SU-DHL-6 (cell line): Measurements from ENCODE around the gene WFDC10B.
"Not testable (repeated sequence)": the region's sequence is repeated elsewhere in the genome, so short reads cannot be mapped to it uniquely, and the experiment has no call there.

ENCODE experiments used
- H2AFZ ChIP-seq: fragments of 200-600 bp; sonication (generic); 2 replicates; pipeline ENCODE4 v1.6.1; 2014; ENCODE audit warnings: low read depth, mild to moderate bottlenecking, moderate library complexity, mixed read lengths, antibody characterized with exemption, low read length; ENCODE audit not compliant: severe bottlenecking
- H3F3A ChIP-seq: fragments of 200-600 bp; shearing (Covaris generic); 2 replicates; pipeline ENCODE4 v1.6.0; 2016; ENCODE audit warnings: antibody characterized with exemption, mild to moderate bottlenecking; ENCODE audit not compliant: insufficient read depth
- H3K27ac ChIP-seq: fragments of 200-600 bp; sonication (generic); 2 replicates; pipeline ENCODE4 v1.5.1; 2016; ENCODE audit warnings: low read depth, mild to moderate bottlenecking, low read length, moderate library complexity, mixed read lengths
- H3K27me3 ChIP-seq: fragments of 200-600 bp; sonication (generic), shearing (Covaris generic); 2 replicates; pipeline ENCODE4 v1.6.0; 2014; ENCODE audit warnings: mild to moderate bottlenecking, low read length
- H3K36me3 ChIP-seq: fragments of 200-600 bp; sonication (generic); 2 replicates; pipeline ENCODE4 v1.6.1; 2014; ENCODE audit warnings: mild to moderate bottlenecking, low read length, mixed read lengths
- H3K4me2 ChIP-seq: fragments of 300-600, 200-600 bp; shearing (Covaris generic), sonication (generic); 2 replicates; pipeline ENCODE4 v1.6.0; 2014; ENCODE audit warnings: low read length, low read depth, mild to moderate bottlenecking; ENCODE audit not compliant: poor library complexity, severe bottlenecking
- H3K4me3 ChIP-seq: fragments of 200-600 bp; sonication (generic); 2 replicates; pipeline ENCODE4 v1.5.1; 2014; ENCODE audit warnings: antibody characterized with exemption, low read length, mild to moderate bottlenecking, mixed read lengths; ENCODE audit not compliant: insufficient read depth, poor library complexity, severe bottlenecking
- H3K79me2 ChIP-seq: fragments of 200-600 bp; sonication (generic); 2 replicates; pipeline ENCODE4 v1.6.1; 2014; ENCODE audit warnings: mild to moderate bottlenecking, low read length, moderate library complexity; ENCODE audit not compliant: insufficient read depth
- H3K9ac ChIP-seq: fragments of 200-600 bp; sonication (generic); 2 replicates; pipeline ENCODE4 v1.7.0; 2014; ENCODE audit warnings: mild to moderate bottlenecking, low read length
- H3K9me2 ChIP-seq: fragments of 200-600 bp; sonication (generic); replicated peaks from 2 replicates; pipeline ENCODE4 v1.6.1; 2014; ENCODE audit warnings: low read length; ENCODE audit not compliant: insufficient read depth
- H3K9me3 ChIP-seq: fragments of 200-600 bp; sonication (generic); 2 replicates; pipeline ENCODE4 v1.6.1; 2014; ENCODE audit warnings: low read length, mixed read lengths; ENCODE audit not compliant: insufficient read depth
- H4K20me1 ChIP-seq: fragments of 200-600 bp; sonication (generic); 2 replicates; pipeline ENCODE4 v1.6.1; 2014; ENCODE audit warnings: low read depth, mild to moderate bottlenecking, antibody characterized with exemption, low read length, moderate library complexity, mixed read lengths
- EZH2phosphoT487 ChIP-seq: fragments of 200-600 bp; sonication (generic), shearing (Covaris generic); conservative IDR thresholded peaks from 2 replicates; pipeline ENCODE4 v1.6.1; 2018; ENCODE audit warnings: mild to moderate bottlenecking, antibody characterized with exemption, low read length, moderate library complexity, mixed read lengths
- TF ChIP-seq, protein P1 (sequence below): fragments of 200-600 bp; sonication (generic); IDR thresholded peaks from one replicate; pipeline ENCODE4 v1.5.1; 2017; ENCODE audit warnings: antibody characterized with exemption, mild to moderate bottlenecking, low read length, moderate library complexity; ENCODE audit not compliant: insufficient read depth, poor library complexity, severe bottlenecking

The WFDC10B gene

DNA sequence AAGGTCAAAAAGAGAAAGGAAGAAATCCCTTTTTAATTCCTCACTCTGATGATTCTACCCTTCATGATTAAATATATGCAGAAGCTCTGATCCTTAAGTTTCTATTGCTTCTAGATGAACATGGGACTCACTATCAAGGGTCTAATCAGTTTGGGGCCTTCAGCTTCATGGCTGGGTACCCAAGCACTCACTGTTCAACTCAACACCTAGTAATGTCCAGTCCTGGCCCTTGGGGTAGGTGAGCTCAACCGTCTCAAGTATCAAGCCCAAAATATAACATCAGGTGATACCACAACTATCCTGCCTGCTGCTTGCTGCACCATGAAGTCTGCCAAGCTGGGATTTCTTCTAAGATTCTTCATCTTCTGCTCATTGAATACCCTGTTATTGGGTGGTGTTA is 17.2 kb upstream of the WFDC10B start, which contains the start of gene SPINT4:
TSS of gene SPINT4 (plus strand) at position 301 of the 400 bp plus-strand sequence. CDS start at position 322, 21 bp downstream.
- Histone ChIP-seq H3K4me2 (no peak within 1 kb of the TSS), H3F3A (no peaks in the 10 kb centered on the region), H4K20me1 (no peaks in the 10 kb centered on the region; the same call in 1 of the 2 replicates), H3K4me3 (no peak within 1 kb of the TSS), H3K79me2 (no peaks in the 10 kb centered on the region), H3K9ac (no peak within 1 kb of the TSS), H3K27ac (no peak within 1 kb of the TSS), H3K9me3 (no peaks in the 10 kb centered on the region), H2AFZ (no peak within 1 kb of the TSS), H3K36me3 (no peaks in the 10 kb centered on the region), H3K27me3 (no peaks in the 10 kb centered on the region), H3K9me2 (no peaks in the 10 kb centered on the region)
- TF ChIP-seq, protein P1, sequence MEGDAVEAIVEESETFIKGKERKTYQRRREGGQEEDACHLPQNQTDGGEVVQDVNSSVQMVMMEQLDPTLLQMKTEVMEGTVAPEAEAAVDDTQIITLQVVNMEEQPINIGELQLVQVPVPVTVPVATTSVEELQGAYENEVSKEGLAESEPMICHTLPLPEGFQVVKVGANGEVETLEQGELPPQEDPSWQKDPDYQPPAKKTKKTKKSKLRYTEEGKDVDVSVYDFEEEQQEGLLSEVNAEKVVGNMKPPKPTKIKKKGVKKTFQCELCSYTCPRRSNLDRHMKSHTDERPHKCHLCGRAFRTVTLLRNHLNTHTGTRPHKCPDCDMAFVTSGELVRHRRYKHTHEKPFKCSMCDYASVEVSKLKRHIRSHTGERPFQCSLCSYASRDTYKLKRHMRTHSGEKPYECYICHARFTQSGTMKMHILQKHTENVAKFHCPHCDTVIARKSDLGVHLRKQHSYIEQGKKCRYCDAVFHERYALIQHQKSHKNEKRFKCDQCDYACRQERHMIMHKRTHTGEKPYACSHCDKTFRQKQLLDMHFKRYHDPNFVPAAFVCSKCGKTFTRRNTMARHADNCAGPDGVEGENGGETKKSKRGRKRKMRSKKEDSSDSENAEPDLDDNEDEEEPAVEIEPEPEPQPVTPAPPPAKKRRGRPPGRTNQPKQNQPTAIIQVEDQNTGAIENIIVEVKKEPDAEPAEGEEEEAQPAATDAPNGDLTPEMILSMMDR, result no peak
- no peak for TF ChIP-seq EZH2phosphoT487

DNA sequence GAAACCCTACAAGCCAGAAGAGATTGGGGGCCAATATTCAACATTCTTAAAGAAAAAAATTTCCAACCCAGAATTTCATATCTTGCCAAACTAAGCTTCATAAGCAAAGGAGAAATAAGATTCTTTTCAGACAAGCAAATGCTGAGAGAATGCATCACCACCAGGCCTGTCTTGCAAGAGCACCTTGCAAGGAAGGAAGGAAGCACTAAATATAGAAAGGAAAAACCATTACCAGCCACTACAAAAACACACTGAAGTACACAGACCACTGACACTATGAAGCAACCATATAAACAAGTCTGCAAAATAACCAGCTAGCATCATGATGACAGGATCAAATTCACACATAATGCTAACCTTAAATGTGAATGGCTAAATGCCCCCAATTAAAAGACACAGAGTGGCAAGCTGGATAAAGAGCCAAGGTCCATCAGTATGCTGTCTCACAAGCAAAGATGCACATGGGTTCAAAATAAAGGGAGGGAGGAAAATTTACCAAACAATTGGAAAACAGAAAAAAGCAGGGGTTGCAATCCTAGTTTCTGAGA is 11.4 kb upstream of the WFDC10B start:
- H3K9me2 ChIP-seq, H3K4me2 ChIP-seq, H3K27ac ChIP-seq, H3K36me3 ChIP-seq, H3F3A ChIP-seq, H4K20me1 ChIP-seq, H2AFZ ChIP-seq, H3K4me3 ChIP-seq, H3K27me3 ChIP-seq, H3K9me3 ChIP-seq, H3K9ac ChIP-seq, H3K79me2 ChIP-seq: not testable (repeated sequence)

DNA sequence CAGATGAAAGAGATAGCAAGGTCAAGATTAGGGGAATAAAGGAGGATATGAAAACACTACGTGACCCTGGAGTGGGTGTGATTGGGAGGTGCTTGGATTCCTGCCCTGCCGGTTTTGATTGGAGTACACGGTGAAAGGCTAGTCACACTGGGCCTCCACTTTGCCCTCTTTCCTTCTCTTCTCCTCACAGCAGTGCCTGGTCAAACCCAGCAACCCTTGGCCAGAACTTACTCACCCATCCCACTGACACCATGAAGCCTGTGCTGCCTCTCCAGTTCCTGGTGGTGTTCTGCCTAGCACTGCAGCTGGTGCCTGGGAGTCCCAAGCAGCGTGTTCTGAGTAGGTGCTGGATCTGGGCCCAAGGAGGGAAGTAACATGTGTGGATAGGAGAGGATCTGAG is 2.9 kb downstream of the WFDC10B start, which contains the start of gene WFDC13:
TSS of gene WFDC13 (plus strand) at position 166 of the 400 bp plus-strand sequence. CDS start at position 252, 86 bp downstream.
- Histone ChIP-seq H3K36me3 (no peaks in the 10 kb centered on the region), H3F3A (no peaks in the 10 kb centered on the region), H3K79me2 (no peaks in the 10 kb centered on the region), H2AFZ (no peak within 1 kb of the TSS), H3K9ac (no peak within 1 kb of the TSS), H3K9me2 (no peaks in the 10 kb centered on the region), H3K27ac (no peak within 1 kb of the TSS), H4K20me1 (no peaks in the 10 kb centered on the region), H3K4me3 (no peak within 1 kb of the TSS), H3K9me3 (no peaks in the 10 kb centered on the region), H3K27me3 (no peaks in the 10 kb centered on the region), H3K4me2 (no peak within 1 kb of the TSS)
- TF ChIP-seq EZH2phosphoT487, result no peak
- TF ChIP-seq, protein P1, result no peak

DNA sequence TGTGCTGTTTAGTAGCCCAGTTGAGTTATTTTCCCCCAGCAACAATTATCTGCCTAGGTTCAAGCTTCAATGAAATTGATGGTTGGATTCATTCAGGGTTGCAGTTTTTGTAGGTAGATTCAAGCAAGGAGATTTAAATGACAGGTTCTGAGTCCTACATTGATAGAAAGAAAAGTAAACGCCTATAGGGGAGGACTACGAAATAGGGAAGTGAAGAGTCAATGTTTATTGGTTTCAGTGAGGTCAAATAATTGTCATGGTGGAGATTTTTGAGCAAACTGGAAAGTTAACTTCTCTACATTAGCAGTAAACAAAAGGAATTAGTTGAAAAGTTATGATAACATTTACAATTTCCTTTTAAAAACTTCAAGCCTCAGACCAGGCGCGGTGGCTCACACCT is 3.7 kb downstream of the WFDC10B start:
- no peaks in the 10 kb centered on the region for H3K36me3 ChIP-seq
- H3K9me3 ChIP-seq, result no peaks in the 10 kb centered on the region
- H3K27me3 ChIP-seq, result no peaks in the 10 kb centered on the region
- no peaks in the 10 kb centered on the region for H3F3A ChIP-seq
- no peaks in the 10 kb centered on the region for H3K79me2 ChIP-seq
- no peak overlapping the region for H3K4me2 ChIP-seq
- H3K9me2 ChIP-seq, result no peaks in the 10 kb centered on the region
- no peak overlapping the region for H2AFZ ChIP-seq
- no peak overlapping the region for H3K27ac ChIP-seq
- no peaks in the 10 kb centered on the region for H4K20me1 ChIP-seq
- no peak overlapping the region for H3K4me3 ChIP-seq
- no peak overlapping the region for H3K9ac ChIP-seq
- TF ChIP-seq, protein P1, result no peak
- TF ChIP-seq EZH2phosphoT487, result no peak
